SK-N-MC (cell line): ENCODE data around the gene CHD3.
"Not testable (repeated sequence)": the region's sequence is repeated elsewhere in the genome, so short reads cannot be mapped to it uniquely, and the experiment has no call there.

Source experiments
- DNase-seq: peaks from one replicate; pipeline ENCODE4 v3.0.0-alpha.2; 2011; ENCODE audit warnings: low read depth, low spot score
- H3K27ac ChIP-seq: fragments of 200-600 bp; sonication (generic); 2 replicates; pipeline ENCODE4 v1.5.1; 2016; ENCODE audit warnings: mixed run types
- H3K36me3 ChIP-seq: fragments of 200-600 bp; sonication (generic); 2 replicates; pipeline ENCODE4 v1.6.1; 2017; ENCODE audit warnings: antibody characterized with exemption, low read length, mixed read lengths; ENCODE audit not compliant: insufficient read depth
- H3K4me3 ChIP-seq: fragments of 200-600 bp; sonication (generic); 2 replicates; pipeline ENCODE4 v1.5.1; 2016
- H3K9ac ChIP-seq: fragments of 200-600 bp; sonication (generic); 2 replicates; pipeline ENCODE4 v1.8.0; 2017; ENCODE audit warnings: mixed run types, mixed read lengths; ENCODE audit not compliant: insufficient read length
- H3K9me3 ChIP-seq: fragments of 200-600 bp; sonication (generic); 2 replicates; pipeline ENCODE4 v1.6.1; 2017; ENCODE audit warnings: low read depth, mild to moderate bottlenecking, antibody characterized with exemption, low read length, moderate library complexity, mixed read lengths
- EZH2 ChIP-seq: fragments of 200-600 bp; sonication (generic); IDR thresholded peaks from one replicate; pipeline ENCODE4 v1.6.1; 2017; ENCODE audit warnings: antibody characterized with exemption
- FOXP2 ChIP-seq: optimal IDR thresholded peaks from 2 replicates; pipeline ENCODE3; 2011; ENCODE audit warnings: mild to moderate bottlenecking, moderate library complexity; ENCODE audit not compliant: insufficient read depth; ENCODE audit errors: extremely low read length, control extremely low read depth
- POLR2AphosphoS5 ChIP-seq: IDR thresholded peaks from 2 replicates; pipeline ENCODE4 v1.6.1; 2012; ENCODE audit warnings: mild to moderate bottlenecking, low read depth, low read length, borderline replicate concordance

The CHD3 gene

DNA sequence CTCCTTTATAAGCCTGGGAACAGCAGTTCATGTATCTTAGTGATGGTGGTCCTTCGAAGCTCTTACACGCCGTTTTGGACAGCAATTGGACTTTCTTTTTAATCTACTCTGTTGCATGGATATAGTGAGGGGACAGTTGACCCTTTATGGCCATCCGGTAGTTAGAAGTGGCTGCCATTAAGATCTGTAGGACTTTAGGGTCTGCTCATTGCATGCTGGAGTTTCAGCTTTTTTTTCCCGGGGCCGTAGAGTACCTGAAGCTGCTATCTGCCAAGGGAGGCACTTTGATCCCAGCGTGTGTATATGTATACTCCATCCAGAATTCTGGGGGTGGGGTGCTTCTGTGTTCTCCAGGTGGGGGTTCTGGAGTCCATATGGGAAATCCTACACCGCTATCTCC is 29.6 kb upstream of the CHD3 start:
- Histone ChIP-seq H3K4me3 (peak overlapping the region; percentile 81), H3K27ac (no peak overlapping the region), H3K9ac (peak overlapping the region; percentile 86), H3K9me3 (no peaks in the 10 kb centered on the region), H3K36me3 (peaks cover 18% of the 10 kb centered on the region)
- TF ChIP-seq POLR2AphosphoS5: no peak
- no peak for TF ChIP-seq EZH2
- no peak for TF ChIP-seq FOXP2
- no peak for DNase-seq

DNA sequence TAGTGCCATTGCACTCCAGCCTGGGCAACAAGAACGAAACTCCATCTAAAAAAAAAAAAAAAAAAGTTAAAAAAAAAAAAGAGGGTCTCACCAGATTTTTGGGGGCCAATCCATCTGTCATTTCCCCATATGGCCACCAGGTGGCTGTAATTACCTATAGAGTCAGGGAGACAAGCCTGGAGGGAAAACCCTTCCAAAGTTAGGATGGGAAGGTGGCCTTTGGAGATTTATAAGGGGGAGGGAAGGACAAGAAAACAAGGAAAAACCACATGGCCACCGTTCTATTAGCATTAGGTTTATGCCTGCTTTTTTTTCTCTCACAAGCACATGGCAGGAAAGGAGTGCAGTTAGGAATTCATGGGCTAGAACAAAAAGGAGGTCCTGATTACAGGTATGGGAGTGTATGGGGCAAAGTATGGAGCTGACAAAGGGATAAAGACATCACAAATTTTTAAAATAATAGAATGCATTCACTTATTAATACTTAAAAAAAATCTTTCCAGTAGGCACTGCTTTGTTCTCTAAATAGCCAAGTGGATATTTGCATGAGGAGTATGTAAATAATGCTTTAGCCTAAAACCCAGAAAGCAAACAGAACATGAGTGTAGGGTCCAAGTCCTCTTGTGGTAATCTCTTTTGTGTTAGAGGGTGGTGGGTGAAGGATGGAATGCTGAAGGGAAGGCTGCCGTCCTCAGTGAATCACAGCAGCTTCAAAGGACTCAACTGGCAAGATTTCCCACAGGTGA is 25.7 kb upstream of the CHD3 start:
- no peak overlapping the region for H3K9ac ChIP-seq
- H3K27ac ChIP-seq: no peak overlapping the region
- H3K4me3 ChIP-seq: no peak overlapping the region
- no peak for DNase-seq
- no peaks in the 10 kb centered on the region for H3K9me3 ChIP-seq
- no peak for TF ChIP-seq FOXP2
- TF ChIP-seq POLR2AphosphoS5: no peak
- TF ChIP-seq EZH2: no peak
- peaks cover 13% of the 10 kb centered on the region for H3K36me3 ChIP-seq

DNA sequence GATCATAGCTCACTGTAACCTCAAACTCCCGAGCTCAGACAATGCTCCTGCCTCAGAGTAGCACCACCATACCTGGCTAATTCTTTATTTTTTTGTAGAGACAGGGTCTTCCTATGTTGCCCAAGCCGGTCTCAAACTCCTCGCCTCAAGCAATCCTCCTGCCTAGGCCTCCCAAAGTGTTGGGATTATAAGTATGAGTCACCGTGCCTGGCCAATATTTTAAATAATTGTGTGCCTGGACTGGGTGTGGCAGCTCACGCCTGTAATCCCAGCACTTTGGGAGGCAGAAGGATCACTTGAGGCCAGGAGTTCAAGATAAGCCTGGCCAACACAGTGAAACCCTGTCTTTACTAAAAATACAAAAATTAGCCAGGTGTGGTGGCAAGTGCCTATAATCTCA is 24.2 kb upstream of the CHD3 start:
- not testable (repeated sequence) for H3K9me3 ChIP-seq, H3K36me3 ChIP-seq, H3K4me3 ChIP-seq, DNase-seq, H3K27ac ChIP-seq, H3K9ac ChIP-seq

GRCh38 chr17:7864995-7865650 is 23.5 kb upstream of the CHD3 start:
- H3K36me3 ChIP-seq: peaks cover 10% of the 10 kb centered on the region; the same call in 1 of the 2 replicates

DNA sequence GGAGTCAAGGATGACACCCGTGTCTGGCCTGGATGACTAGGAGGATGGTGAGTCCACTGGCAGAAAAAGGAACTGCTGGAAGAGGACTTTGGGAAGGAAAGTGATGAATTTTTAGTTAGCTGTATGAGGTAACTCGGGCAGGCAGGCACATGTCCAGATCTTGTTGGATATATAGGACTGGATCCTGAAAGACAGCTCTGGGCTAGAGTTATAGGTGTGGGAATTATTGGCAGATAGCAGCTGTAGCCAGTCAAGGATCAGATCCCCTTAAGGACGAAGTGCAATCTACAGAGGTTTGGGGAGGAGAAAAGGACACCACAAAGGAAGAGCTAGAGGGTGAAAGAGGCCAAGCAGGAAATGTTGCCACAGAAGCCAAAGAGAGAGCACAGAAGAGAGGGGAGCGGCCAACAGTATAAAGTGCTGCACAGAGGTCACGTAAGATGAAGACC is 20.7 kb upstream of the CHD3 start:
- H3K36me3 ChIP-seq: no peaks in the 10 kb centered on the region; the same call in 1 of the 2 replicates
- H3K4me3 ChIP-seq: no peak overlapping the region
- H3K9ac ChIP-seq: no peak overlapping the region
- no peaks in the 10 kb centered on the region for H3K9me3 ChIP-seq
- no peak for DNase-seq
- H3K27ac ChIP-seq: no peak overlapping the region
- TF ChIP-seq POLR2AphosphoS5: no peak
- TF ChIP-seq FOXP2: no peak
- TF ChIP-seq EZH2: no peak

More at GRCh38 chr17:7864995-7865650, 23.5 kb upstream of the CHD3 start:
- Histone ChIP-seq H3K27ac (no peak overlapping the region), H3K4me3 (no peak overlapping the region), H3K9me3 (no peaks in the 10 kb centered on the region), H3K9ac (no peak overlapping the region)
- no peak for DNase-seq
- TF ChIP-seq FOXP2 (no peak), EZH2 (no peak), POLR2AphosphoS5 (no peak)

DNA sequence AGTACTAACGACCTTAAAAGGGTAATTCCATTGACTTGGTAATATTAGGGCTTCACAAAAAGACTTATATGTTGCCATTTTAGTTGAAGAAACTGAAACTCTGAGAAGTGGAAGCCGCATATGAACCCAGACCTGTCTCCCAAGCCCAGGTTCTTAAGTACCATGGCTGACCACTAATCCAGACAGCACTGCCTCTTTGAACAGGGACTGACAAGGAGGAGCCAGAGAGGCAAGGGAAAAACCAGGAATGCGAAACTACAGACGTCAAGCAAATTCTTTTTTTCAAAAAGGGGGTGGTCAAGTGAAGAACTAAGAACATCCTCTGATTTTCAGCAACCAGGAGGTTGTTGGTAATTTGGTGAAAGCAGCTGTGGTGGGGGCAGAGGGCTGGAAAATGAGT is 15.5 kb upstream of the CHD3 start:
- DNase-seq: no peak
- Histone ChIP-seq H3K27ac (no peak overlapping the region), H3K9ac (no peak overlapping the region), H3K36me3 (0 out of 2 replicates have a peak, but pooled peaks cover 2% of the 10 kb centered on the region), H3K9me3 (no peaks in the 10 kb centered on the region), H3K4me3 (no peak overlapping the region)
- TF ChIP-seq FOXP2: no peak
- no peak for TF ChIP-seq EZH2
- TF ChIP-seq POLR2AphosphoS5: no peak

- Histone ChIP-seq H3K36me3 (peaks cover 11% of the 10 kb centered on the region; the same call in 1 of the 2 replicates), H3K4me3 (no peak overlapping the region), H3K9me3 (no peaks in the 10 kb centered on the region), H3K27ac (no peak overlapping the region), H3K9ac (no peak overlapping the region)
- TF ChIP-seq EZH2: no peak
- no peak for TF ChIP-seq POLR2AphosphoS5
- TF ChIP-seq FOXP2: no peak
- no peak for DNase-seq
Observed at GRCh38 chr17:7875804-7876370, 12.7 kb upstream of the CHD3 start.

DNA sequence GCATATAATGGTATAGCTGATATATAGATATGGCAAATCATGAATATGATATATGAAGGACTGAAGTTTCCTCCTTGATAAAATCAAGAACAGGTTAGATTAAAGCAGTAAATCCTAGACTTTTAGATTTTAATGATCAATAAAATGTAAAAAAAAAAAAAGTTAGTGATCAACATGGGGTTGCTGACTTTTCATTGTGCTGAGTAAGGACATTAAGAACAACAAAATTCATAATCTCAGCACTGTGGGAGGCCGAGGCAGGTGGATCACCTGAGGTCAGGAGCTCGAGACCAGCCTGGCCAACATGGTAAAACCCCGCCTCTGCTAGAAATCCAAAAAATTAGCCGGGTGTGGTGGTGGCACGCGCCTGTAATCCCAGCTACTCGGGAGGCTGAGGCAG is 10.4 kb upstream of the CHD3 start:
- no peak for DNase-seq
- no peak overlapping the region for H3K27ac ChIP-seq
- H3K9ac ChIP-seq: no peak overlapping the region
- TF ChIP-seq FOXP2: no peak
- no peak for TF ChIP-seq POLR2AphosphoS5
- no peak for TF ChIP-seq EZH2
- H3K9me3 ChIP-seq: no peaks in the 10 kb centered on the region
- no peak overlapping the region for H3K4me3 ChIP-seq
- peaks cover 11% of the 10 kb centered on the region; the same call in 1 of the 2 replicates for H3K36me3 ChIP-seq
